Testis (tissue), 2 donors: ENCODE measurements around the gene EPHB1.

ENCODE experiments used
- POLR2A ChIP-seq: fragments of 450-650 bp; IDR thresholded peaks from one replicate; pipeline ENCODE4 v1.6.1; 2017; ENCODE audit warnings: antibody characterized with exemption, mild to moderate bottlenecking, moderate library complexity
- TF ChIP-seq, protein P1 (sequence below), 3 experiments: fragments of 450-650 bp in 2 of 3; fragments of 200-600 bp in 1 of 3; sonication (generic) in 1 of 3; IDR thresholded peaks; one replicate each; pipeline ENCODE4 v1.5.1; 2016 to 2019; ENCODE audit warnings: antibody characterized with exemption in 3 of 3, mild to moderate bottlenecking in 2 of 3, moderate library complexity in 1 of 3

DNA sequence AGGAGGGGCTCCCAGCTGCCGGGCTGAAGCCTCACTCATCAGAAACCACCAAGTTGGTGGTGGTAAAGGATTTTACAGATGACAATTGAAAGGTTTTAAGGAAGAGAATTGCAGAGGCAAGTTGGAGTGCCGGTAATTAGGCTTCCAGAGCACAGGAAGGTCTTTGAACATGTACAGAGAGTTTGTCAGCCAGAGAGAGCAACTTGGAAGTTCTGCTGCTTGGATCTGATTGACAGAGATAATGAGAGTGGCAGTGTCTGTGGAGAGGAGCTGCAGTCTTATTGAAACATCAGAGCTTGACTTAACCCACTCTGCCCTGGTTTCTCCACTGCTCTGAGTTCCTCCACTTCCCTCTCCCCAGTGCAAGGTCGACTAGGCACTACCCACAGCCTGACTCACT lies 448.6 kb downstream of the EPHB1 start:
- TF ChIP-seq, protein P1, sequence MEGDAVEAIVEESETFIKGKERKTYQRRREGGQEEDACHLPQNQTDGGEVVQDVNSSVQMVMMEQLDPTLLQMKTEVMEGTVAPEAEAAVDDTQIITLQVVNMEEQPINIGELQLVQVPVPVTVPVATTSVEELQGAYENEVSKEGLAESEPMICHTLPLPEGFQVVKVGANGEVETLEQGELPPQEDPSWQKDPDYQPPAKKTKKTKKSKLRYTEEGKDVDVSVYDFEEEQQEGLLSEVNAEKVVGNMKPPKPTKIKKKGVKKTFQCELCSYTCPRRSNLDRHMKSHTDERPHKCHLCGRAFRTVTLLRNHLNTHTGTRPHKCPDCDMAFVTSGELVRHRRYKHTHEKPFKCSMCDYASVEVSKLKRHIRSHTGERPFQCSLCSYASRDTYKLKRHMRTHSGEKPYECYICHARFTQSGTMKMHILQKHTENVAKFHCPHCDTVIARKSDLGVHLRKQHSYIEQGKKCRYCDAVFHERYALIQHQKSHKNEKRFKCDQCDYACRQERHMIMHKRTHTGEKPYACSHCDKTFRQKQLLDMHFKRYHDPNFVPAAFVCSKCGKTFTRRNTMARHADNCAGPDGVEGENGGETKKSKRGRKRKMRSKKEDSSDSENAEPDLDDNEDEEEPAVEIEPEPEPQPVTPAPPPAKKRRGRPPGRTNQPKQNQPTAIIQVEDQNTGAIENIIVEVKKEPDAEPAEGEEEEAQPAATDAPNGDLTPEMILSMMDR (IDR thresholded peaks at IDR 0.05), result no peak
- TF ChIP-seq POLR2A, result no peak
